Bronchial epithelial cell (primary cell): ENCODE data around the gene FN3KRP. TPM values are rescaled to one million over a fixed set of nuclear protein-coding genes. Genes with fewer than 3 reads are reported as not detected.

Experiments used
- DNase-seq: peaks from one replicate; pipeline ENCODE4 v3.0.0-alpha.2; 2010; ENCODE audit warnings: low read depth
- FAIRE-seq: peaks from 2 replicates; lab custom pipeline; 2011; peaks lifted over from hg19 to GRCh38; lab: Jason Lieb, UNC
- H3K27me3 ChIP-seq: 2 replicates; pipeline ENCODE4 v1.5.1; 2011; ENCODE audit warnings: low read length; ENCODE audit not compliant: control insufficient read depth, insufficient read depth
- H3K36me3 ChIP-seq: 2 replicates; pipeline ENCODE4 v1.5.1; 2011; ENCODE audit warnings: low read length; ENCODE audit not compliant: control insufficient read depth, insufficient read depth
- H3K4me3 ChIP-seq: 2 replicates; pipeline ENCODE4 v1.5.1; 2011; ENCODE audit warnings: mild to moderate bottlenecking, low read depth, low read length, control low read depth
- total RNA-seq: library from RNA; depleted of rRNA; stranded (reverse); fragments of >200 nt; gene quantifications from 2 replicates; pipeline ENCODE4 v1.2.1, GENCODE V29; 2014
- TF ChIP-seq, protein P1 (sequence below): IDR thresholded peaks from 2 replicates; pipeline ENCODE4 v1.5.1; 2011; ENCODE audit warnings: mild to moderate bottlenecking, moderate library complexity, low read length, control low read depth, inconsistent platforms; ENCODE audit not compliant: insufficient read depth, severe bottlenecking

FN3KRP gene
- total RNA-seq, 1 donor from 2014 or later, result 21.3 TPM

GRCh38 chr17:82754297-82755208, 38.0 kb downstream of the FN3KRP start:
- H3K36me3 ChIP-seq, result peaks cover 6% of the 10 kb centered on the region
- H3K27me3 ChIP-seq, result no peaks in the 10 kb centered on the region
- FAIRE-seq (no peak), DNase-seq (peak; percentile 60)
- no peak overlapping the region for H3K4me3 ChIP-seq
- TF ChIP-seq, protein P1, sequence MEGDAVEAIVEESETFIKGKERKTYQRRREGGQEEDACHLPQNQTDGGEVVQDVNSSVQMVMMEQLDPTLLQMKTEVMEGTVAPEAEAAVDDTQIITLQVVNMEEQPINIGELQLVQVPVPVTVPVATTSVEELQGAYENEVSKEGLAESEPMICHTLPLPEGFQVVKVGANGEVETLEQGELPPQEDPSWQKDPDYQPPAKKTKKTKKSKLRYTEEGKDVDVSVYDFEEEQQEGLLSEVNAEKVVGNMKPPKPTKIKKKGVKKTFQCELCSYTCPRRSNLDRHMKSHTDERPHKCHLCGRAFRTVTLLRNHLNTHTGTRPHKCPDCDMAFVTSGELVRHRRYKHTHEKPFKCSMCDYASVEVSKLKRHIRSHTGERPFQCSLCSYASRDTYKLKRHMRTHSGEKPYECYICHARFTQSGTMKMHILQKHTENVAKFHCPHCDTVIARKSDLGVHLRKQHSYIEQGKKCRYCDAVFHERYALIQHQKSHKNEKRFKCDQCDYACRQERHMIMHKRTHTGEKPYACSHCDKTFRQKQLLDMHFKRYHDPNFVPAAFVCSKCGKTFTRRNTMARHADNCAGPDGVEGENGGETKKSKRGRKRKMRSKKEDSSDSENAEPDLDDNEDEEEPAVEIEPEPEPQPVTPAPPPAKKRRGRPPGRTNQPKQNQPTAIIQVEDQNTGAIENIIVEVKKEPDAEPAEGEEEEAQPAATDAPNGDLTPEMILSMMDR, result no peak

GRCh38 chr17:82756166-82756565, 39.7 kb downstream of the FN3KRP start:
- Histone ChIP-seq H3K4me3 (no peak overlapping the region), H3K36me3 (peaks cover 6% of the 10 kb centered on the region), H3K27me3 (no peaks in the 10 kb centered on the region)
- FAIRE-seq, result no peak
- no peak for DNase-seq
- TF ChIP-seq, protein P1, result no peak

- Histone ChIP-seq H3K36me3 (peaks cover 10% of the 10 kb centered on the region), H3K4me3 (no peak overlapping the region), H3K27me3 (no peaks in the 10 kb centered on the region)
- TF ChIP-seq, protein P1, result no peak
- DNase-seq, result no peak
- FAIRE-seq, result no peak
These were observed 48.9 kb downstream of the FN3KRP start for GRCh38 chr17:82765371-82765770.

GRCh38 chr17:82767041-82767754, 50.7 kb downstream of the FN3KRP start:
- peak; percentile 36 for DNase-seq
- H3K27me3 ChIP-seq, result no peaks in the 10 kb centered on the region
- TF ChIP-seq, protein P1, result peak; percentile 42
- peaks cover 10% of the 10 kb centered on the region for H3K36me3 ChIP-seq
- no peak for FAIRE-seq
- no peak overlapping the region for H3K4me3 ChIP-seq

DNA sequence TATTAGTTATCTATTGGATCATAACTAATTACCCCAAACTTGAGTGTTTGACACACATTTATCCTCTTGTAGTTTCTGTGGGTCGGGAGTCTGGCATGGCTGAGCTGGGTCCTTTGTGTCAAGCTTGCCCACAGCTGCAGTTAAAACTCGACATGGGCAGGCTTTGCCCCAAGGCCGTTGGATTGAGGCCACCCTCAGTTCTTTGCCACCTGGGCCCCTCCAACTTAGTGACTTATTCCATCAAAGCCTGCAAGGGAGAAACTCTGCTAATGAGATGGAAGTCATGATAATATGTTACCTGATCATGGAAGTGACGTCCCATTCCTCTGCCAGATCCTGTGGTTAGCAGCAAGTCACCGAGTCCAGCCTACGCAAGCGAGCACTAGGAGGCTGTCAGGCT, 52.5 kb downstream of the FN3KRP start:
- DNase-seq (no peak), FAIRE-seq (no peak)
- no peak overlapping the region for H3K4me3 ChIP-seq
- no peaks in the 10 kb centered on the region for H3K27me3 ChIP-seq
- H3K36me3 ChIP-seq, result peaks cover 17% of the 10 kb centered on the region
- TF ChIP-seq, protein P1, result no peak
